Measurements from ENCODE around the gene HINT1.

Gene HINT1

GRCh38 chr5:131206772-131207171, 41.7 kb upstream of the HINT1 start:
- DNase-seq (ENCODE audit: extremely low read depth, low read depth) = no peak
- no peak for TF ChIP-seq CTCF (IDR thresholded peaks at IDR 0.05; ENCODE audit: low read depth, low read length)

- no peak for TF ChIP-seq CTCF (IDR thresholded peaks at IDR 0.05; ENCODE audit: low read depth, low read length)
- DNase-seq (ENCODE audit: extremely low read depth, low read depth) = no peak
Observed at GRCh38 chr5:131206061-131206460, 41.0 kb upstream of the HINT1 start.

- TF ChIP-seq CTCF (IDR thresholded peaks at IDR 0.05; ENCODE audit: low read depth, low read length) = no peak
- DNase-seq (ENCODE audit: extremely low read depth, low read depth) = no peak
Observed at GRCh38 chr5:131204964-131205363, 39.9 kb upstream of the HINT1 start.

GRCh38 chr5:131200560-131200959, 35.5 kb upstream of the HINT1 start:
- TF ChIP-seq CTCF (IDR thresholded peaks at IDR 0.05; ENCODE audit: low read depth, low read length) = no peak
- DNase-seq (ENCODE audit: extremely low read depth, low read depth) = no peak

- TF ChIP-seq CTCF (IDR thresholded peaks at IDR 0.05; ENCODE audit: low read depth, low read length) = no peak
- no peak for DNase-seq (ENCODE audit: extremely low read depth, low read depth)
Observed at GRCh38 chr5:131198625-131199024, 33.6 kb upstream of the HINT1 start.

- DNase-seq (ENCODE audit: extremely low read depth, low read depth) = no peak
- no peak for TF ChIP-seq CTCF (IDR thresholded peaks at IDR 0.05; ENCODE audit: low read depth, low read length)
Observed at GRCh38 chr5:131196331-131196730, 31.3 kb upstream of the HINT1 start.

GRCh38 chr5:131195696-131196095, 30.6 kb upstream of the HINT1 start:
- no peak for DNase-seq (ENCODE audit: extremely low read depth, low read depth)
- no peak for TF ChIP-seq CTCF (IDR thresholded peaks at IDR 0.05; ENCODE audit: low read depth, low read length)

All from AG09319 (cell line).